Epithelial cell of esophagus (primary cell): ENCODE data around the gene GPR156.

Source experiments
- DNase-seq: peaks from one replicate; pipeline ENCODE4 v3.0.0; 2010; ENCODE audit warnings: low read depth
- H3K4me3 ChIP-seq: 2 replicates; pipeline ENCODE4 v1.5.1; 2011; ENCODE audit warnings: mild to moderate bottlenecking, low read length, control low read depth
- TF ChIP-seq, protein P1 (sequence below): IDR thresholded peaks from 2 replicates; pipeline ENCODE4 v1.5.1; 2011; ENCODE audit warnings: low read depth, mild to moderate bottlenecking, low read length, control low read depth, inconsistent platforms; ENCODE audit not compliant: insufficient read depth; ENCODE audit errors: missing control alignments

GPR156 gene

DNA sequence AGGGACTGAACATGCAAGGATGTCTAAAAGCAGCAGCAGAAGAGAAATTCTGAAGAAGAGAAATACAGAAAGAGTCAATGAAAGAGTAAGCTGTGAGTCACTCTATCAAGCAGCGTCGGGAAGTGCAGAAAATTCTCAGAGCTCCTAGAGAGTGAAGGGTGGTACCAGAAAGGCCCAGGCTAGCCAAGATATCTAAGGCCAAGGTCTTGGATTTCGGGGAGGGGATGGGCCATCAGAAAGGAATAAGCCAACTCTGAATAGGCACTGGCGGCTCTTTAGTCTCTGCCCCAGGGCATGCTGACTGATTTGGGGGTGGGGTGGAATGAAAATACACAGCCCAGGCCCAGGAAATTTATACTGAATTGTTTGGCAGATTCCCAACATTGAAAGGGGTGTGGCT, 70.8 kb downstream of the GPR156 start:
- no peak overlapping the region for H3K4me3 ChIP-seq
- TF ChIP-seq, protein P1, sequence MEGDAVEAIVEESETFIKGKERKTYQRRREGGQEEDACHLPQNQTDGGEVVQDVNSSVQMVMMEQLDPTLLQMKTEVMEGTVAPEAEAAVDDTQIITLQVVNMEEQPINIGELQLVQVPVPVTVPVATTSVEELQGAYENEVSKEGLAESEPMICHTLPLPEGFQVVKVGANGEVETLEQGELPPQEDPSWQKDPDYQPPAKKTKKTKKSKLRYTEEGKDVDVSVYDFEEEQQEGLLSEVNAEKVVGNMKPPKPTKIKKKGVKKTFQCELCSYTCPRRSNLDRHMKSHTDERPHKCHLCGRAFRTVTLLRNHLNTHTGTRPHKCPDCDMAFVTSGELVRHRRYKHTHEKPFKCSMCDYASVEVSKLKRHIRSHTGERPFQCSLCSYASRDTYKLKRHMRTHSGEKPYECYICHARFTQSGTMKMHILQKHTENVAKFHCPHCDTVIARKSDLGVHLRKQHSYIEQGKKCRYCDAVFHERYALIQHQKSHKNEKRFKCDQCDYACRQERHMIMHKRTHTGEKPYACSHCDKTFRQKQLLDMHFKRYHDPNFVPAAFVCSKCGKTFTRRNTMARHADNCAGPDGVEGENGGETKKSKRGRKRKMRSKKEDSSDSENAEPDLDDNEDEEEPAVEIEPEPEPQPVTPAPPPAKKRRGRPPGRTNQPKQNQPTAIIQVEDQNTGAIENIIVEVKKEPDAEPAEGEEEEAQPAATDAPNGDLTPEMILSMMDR = no peak
- no peak for DNase-seq

DNA sequence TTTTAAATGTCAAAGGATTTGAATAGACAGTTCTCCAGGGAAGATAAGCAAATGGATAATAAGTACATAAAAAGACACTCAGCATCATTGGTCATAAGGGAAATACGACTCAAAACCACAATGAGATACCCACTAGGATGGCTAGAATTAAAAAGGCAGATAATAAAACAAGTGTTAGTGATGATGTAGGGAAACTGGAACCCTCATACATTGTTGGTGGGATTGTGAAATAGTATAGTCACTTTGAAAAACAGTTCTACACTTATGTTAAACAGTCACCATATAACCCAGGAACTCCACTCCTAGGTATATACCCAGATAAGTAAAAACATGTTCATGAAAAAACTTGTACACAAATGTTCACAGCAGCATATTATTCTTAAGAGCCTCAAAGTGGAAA, 72.5 kb downstream of the GPR156 start:
- TF ChIP-seq, protein P1 = no peak
- no peak overlapping the region for H3K4me3 ChIP-seq
- no peak for DNase-seq

DNA sequence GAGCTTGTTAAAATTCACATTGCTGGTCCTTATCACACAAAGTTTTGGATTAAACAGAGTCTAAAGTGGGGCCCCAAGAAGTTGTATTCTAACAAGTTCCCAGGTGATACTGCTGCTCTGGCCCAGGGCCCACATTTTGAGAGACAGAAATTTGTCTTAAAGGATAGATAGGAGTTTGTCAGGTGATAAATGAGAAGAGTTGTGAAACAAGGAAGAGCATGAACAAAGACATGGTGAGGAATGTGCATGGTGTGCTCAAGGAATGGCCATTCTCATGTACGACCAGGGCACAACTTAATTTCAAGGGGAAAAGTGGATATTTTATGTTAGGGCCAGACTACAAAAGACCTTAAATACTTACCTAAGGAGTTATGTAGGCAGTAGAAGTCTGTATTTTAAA, 75.6 kb downstream of the GPR156 start:
- no peak for DNase-seq
- no peak overlapping the region for H3K4me3 ChIP-seq
- TF ChIP-seq, protein P1 = no peak

DNA sequence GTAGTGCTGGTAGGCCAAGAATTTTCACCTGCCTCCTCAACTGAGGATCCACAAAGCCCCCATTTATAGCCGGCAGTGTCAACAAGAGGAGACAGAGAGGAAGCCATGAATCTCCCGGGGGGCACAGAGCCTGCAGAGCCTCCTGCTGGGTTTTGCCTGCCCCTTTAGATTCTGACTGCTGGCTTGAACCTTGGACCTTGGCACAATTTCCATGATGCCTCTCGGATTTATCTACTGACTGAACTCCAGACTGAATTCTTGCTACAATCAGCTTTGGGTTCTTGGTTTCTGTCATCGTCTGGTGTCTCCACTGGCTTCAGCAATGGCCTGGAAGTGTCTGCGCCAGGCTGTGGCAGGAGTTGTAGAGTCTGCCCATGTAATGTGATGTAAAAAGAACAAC, 80.7 kb downstream of the GPR156 start:
- TF ChIP-seq, protein P1 = no peak
- no peak overlapping the region for H3K4me3 ChIP-seq
- no peak for DNase-seq

DNA sequence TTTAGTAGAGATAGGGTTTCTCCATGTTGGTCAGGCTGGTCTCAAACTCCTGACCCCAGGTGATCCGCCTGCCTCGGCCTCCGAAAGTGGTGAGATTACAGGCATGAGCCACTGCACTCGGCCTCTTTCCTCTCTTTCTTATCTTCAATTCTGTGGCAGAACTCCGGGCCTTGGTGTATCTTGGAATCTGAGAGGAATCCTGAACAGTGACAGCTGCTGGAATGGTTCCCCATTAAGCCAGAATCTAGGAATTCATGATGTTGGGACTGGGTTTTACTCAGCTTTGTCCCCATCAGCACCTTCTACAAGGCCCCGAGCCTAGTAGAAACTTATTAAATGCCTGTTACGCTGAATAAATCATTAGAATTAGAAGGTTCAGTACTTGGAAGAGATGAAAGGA, 81.4 kb downstream of the GPR156 start:
- H3K4me3 ChIP-seq = no peak overlapping the region
- no peak for DNase-seq
- TF ChIP-seq, protein P1 = no peak

DNA sequence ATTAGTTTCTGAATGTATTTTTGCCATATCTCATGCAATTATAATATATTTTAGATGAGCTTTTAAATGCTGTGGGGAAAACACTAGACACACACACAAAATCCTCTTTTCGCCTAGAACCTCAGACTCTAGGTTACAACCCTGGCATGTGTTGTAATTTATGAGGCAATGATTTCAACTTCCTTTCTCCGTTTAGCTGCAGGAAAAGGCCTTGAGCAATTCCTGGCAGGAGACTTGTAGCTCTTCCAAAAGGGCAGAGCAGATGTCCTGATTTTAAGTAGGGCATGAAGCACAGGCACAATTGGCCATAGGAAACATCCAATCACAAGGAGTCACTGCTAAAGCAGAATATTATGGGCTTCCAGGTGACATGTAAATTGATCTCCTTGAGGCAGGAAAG, 82.0 kb downstream of the GPR156 start:
- no peak overlapping the region for H3K4me3 ChIP-seq
- peak; percentile 65 for DNase-seq
- TF ChIP-seq, protein P1 = no peak

DNA sequence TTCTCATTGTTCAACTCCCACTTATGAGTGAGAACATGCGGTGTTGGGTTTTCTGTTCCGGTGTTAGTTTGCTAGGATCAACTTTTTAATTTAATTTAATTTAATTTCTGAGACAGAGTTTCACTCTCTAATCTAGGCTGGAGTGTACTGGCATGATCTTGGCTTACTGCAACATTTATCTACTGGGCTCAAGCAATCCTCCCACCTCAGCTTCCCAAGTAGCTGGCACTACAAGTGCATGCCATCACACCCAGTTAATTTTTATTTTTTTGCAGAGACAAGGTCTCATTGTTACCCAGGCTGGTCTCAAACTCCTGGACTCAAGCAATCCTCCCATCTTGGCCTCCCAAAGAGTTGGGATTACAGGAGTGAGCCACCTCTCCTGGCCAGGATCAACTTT, 82.7 kb downstream of the GPR156 start:
- no peak for DNase-seq
- H3K4me3 ChIP-seq = no peak overlapping the region

More for the DNA sequence above, 82.7 kb downstream of the GPR156 start:
- TF ChIP-seq, protein P1 = no peak
